H1 (cell line): ENCODE data around the gene TTYH2. TPM values are rescaled to one million over a fixed set of nuclear protein-coding genes. Genes with fewer than 3 reads are reported as not detected.

Experiments
- polyA plus RNA-seq, 7 experiments: library from polyadenylated mRNA; depleted of rRNA in 3 of 7; stranded (reverse) in 5 of 7; unstranded in 2 of 7; fragments of >200 nt in 5 of 7; fragments of 200-250 nt in 2 of 7; gene quantifications; 1 replicate in 5 of 7; 2 replicates in 1 of 7; 4 replicates in 1 of 7; pipeline versions ENCODE4 v1.2.1 to v1.2.3, GENCODE V29; 2011 to 2013; ENCODE audit warnings: missing spikeins in 2 of 7, mixed read lengths in 2 of 7
- total RNA-seq: library from RNA; stranded (reverse); fragmentation: NEBNext Ultra II Directional; extraction: Animal tissue kit (Norgen Biotek cat#: 25700); gene quantifications from 2 replicates; pipeline ENCODE4 v1.2.1, GENCODE V29; 2021
- TF ChIP-seq, protein P1 (sequence below): fragments of 300-600 bp; sonication (generic); IDR thresholded peaks from 2 replicates; pipeline ENCODE4 v1.7.1; 2012; ENCODE audit warnings: low read length, moderate library complexity, mild to moderate bottlenecking, inconsistent platforms; ENCODE audit not compliant: insufficient replicate concordance

The TTYH2 gene
- total and polyA plus RNA-seq, 2 of the 8 experiments (the other 6 are each of a cell fraction or from before 2014, with no cell fraction given): 3.2 to 9.2 TPM

DNA sequence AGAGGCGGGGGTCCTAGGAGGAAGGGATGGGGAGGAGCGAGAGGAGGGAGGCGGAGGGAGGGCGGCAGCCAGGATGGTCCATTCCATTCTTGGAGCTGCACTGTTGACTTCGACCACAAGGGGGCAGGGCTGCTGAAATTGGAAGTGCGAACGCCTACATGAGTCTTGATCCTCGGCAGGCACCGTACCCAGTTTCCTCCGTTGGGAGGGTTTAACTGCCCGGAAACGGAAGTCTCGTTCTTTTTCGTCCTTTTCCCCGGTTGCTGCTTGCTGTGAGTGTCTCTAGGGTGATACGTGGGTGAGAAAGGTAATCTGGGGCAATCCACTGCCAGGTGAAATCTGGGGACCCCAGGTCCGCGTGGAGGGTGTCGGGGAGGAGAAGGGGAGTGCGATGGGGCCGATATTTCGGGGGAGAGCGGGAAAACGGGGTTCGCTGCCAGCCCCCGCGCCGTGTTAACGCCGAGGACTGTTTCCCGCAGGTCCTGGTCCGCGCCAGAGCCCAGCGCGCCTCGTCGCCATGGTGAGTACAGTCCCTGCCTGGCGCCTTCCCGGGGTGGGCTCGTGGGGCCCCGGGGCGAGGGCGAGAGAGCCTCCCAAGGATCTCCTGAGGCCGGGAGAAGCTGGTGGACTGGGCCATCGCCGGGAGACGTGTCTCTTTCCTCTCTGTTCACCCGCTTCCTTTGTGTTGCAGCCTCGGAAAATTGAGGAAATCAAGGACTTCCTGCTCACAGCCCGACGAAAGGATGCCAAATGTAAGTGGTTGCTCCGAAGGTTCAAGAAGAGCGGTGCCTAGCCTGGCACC is 9.7 kb upstream of the TTYH2 start, which contains the start of gene RPL38 (continued):
- TF ChIP-seq, protein P1, sequence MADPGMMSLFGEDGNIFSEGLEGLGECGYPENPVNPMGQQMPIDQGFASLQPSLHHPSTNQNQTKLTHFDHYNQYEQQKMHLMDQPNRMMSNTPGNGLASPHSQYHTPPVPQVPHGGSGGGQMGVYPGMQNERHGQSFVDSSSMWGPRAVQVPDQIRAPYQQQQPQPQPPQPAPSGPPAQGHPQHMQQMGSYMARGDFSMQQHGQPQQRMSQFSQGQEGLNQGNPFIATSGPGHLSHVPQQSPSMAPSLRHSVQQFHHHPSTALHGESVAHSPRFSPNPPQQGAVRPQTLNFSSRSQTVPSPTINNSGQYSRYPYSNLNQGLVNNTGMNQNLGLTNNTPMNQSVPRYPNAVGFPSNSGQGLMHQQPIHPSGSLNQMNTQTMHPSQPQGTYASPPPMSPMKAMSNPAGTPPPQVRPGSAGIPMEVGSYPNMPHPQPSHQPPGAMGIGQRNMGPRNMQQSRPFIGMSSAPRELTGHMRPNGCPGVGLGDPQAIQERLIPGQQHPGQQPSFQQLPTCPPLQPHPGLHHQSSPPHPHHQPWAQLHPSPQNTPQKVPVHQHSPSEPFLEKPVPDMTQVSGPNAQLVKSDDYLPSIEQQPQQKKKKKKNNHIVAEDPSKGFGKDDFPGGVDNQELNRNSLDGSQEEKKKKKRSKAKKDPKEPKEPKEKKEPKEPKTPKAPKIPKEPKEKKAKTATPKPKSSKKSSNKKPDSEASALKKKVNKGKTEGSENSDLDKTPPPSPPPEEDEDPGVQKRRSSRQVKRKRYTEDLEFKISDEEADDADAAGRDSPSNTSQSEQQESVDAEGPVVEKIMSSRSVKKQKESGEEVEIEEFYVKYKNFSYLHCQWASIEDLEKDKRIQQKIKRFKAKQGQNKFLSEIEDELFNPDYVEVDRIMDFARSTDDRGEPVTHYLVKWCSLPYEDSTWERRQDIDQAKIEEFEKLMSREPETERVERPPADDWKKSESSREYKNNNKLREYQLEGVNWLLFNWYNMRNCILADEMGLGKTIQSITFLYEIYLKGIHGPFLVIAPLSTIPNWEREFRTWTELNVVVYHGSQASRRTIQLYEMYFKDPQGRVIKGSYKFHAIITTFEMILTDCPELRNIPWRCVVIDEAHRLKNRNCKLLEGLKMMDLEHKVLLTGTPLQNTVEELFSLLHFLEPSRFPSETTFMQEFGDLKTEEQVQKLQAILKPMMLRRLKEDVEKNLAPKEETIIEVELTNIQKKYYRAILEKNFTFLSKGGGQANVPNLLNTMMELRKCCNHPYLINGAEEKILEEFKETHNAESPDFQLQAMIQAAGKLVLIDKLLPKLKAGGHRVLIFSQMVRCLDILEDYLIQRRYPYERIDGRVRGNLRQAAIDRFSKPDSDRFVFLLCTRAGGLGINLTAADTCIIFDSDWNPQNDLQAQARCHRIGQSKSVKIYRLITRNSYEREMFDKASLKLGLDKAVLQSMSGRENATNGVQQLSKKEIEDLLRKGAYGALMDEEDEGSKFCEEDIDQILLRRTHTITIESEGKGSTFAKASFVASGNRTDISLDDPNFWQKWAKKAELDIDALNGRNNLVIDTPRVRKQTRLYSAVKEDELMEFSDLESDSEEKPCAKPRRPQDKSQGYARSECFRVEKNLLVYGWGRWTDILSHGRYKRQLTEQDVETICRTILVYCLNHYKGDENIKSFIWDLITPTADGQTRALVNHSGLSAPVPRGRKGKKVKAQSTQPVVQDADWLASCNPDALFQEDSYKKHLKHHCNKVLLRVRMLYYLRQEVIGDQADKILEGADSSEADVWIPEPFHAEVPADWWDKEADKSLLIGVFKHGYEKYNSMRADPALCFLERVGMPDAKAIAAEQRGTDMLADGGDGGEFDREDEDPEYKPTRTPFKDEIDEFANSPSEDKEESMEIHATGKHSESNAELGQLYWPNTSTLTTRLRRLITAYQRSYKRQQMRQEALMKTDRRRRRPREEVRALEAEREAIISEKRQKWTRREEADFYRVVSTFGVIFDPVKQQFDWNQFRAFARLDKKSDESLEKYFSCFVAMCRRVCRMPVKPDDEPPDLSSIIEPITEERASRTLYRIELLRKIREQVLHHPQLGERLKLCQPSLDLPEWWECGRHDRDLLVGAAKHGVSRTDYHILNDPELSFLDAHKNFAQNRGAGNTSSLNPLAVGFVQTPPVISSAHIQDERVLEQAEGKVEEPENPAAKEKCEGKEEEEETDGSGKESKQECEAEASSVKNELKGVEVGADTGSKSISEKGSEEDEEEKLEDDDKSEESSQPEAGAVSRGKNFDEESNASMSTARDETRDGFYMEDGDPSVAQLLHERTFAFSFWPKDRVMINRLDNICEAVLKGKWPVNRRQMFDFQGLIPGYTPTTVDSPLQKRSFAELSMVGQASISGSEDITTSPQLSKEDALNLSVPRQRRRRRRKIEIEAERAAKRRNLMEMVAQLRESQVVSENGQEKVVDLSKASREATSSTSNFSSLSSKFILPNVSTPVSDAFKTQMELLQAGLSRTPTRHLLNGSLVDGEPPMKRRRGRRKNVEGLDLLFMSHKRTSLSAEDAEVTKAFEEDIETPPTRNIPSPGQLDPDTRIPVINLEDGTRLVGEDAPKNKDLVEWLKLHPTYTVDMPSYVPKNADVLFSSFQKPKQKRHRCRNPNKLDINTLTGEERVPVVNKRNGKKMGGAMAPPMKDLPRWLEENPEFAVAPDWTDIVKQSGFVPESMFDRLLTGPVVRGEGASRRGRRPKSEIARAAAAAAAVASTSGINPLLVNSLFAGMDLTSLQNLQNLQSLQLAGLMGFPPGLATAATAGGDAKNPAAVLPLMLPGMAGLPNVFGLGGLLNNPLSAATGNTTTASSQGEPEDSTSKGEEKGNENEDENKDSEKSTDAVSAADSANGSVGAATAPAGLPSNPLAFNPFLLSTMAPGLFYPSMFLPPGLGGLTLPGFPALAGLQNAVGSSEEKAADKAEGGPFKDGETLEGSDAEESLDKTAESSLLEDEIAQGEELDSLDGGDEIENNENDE: no peak
